K562 (cell line): ENCODE results near the gene PARD6B. TPM values are rescaled to one million over a fixed set of nuclear protein-coding genes. Genes with fewer than 3 reads are reported as not detected.

Experiments
- ATAC-seq: fragments of 200-7000 bp; cut with Tn5 transposase; 3 replicates; pipeline ENCODE4 v1.9.1; 2020; ENCODE audit warnings: moderate library complexity
- BruUV-seq: library from RNA; stranded (reverse); fragments of 400-500 nt; replicated peaks from 2 replicates; lab custom pipeline; 2021; lab: Mats Ljungman, UMichigan
- CTCF ChIA-PET: fragments of 300-600 bp; formaldehyde crosslinking; extraction: SDS; loops from one replicate; lab custom pipeline; 2021; ENCODE audit warnings: low intra/inter-chr PET ratio; lab: Yijun Ruan, JAX
- POLR2A ChIA-PET: fragments of 300-600, 350-650 bp; sonication (Branson Sonifier 250); formaldehyde crosslinking; extraction: SDS; loops from one replicate; lab custom pipeline; 2021; ENCODE audit warnings: antibody characterized with exemption, inconsistent platforms; lab: Yijun Ruan, JAX
- DNase-seq, 4 experiments: peaks; one replicate each; pipeline versions ENCODE4 v3.0.0 to v3.0.0-alpha.2; 2011 to 2018; ENCODE audit warnings: low spot score in 3 of 4, mixed read lengths in 3 of 4; ENCODE audit errors: extremely low read depth in 1 of 4
- FAIRE-seq: peaks from 2 replicates; lab custom pipeline; 2011; peaks lifted over from hg19 to GRCh38; lab: Jason Lieb, UNC
- H2AFZ ChIP-seq: 2 replicates; pipeline ENCODE4 v1.6.0; 2011; ENCODE audit warnings: low read depth, low read length, control low read depth, inconsistent platforms
- H3K27ac ChIP-seq: fragments of 200-600 bp; 3 replicates; pipeline ENCODE4 v1.8.0; 2011; ENCODE audit warnings: low read depth, mild to moderate bottlenecking, control low read depth, inconsistent platforms, low read length, moderate library complexity, mixed read lengths; ENCODE audit errors: extremely low read depth
- H3K27me3 ChIP-seq, 2 experiments: fragments of 300-600 bp in 1 of 2; 2 replicates in 1 of 2; 3 replicates in 1 of 2; pipeline versions ENCODE4 v1.6.0 to v1.8.0; 2011; ENCODE audit warnings: inconsistent platforms in 2 of 2, low read length in 2 of 2, mild to moderate bottlenecking in 1 of 2, mixed read lengths in 1 of 2, moderate library complexity in 1 of 2; ENCODE audit not compliant: control insufficient read depth in 2 of 2, insufficient read depth in 2 of 2
- H3K36me3 ChIP-seq: fragments of 300-600 bp; 3 replicates; pipeline ENCODE4 v1.8.0; 2011; ENCODE audit warnings: mild to moderate bottlenecking, low read length, inconsistent platforms; ENCODE audit not compliant: control insufficient read depth, insufficient read depth
- H3K4me1 ChIP-seq, 2 experiments: fragments of 200-600 bp in 1 of 2; replicated peaks in 1 of 2; 2 replicates in 1 of 2; 3 replicates in 1 of 2; pipeline versions ENCODE4 v1.5.1 to v1.8.0; 2011; ENCODE audit warnings: inconsistent platforms in 2 of 2, low read length in 2 of 2, mild to moderate bottlenecking in 1 of 2, mixed read lengths in 1 of 2, moderate library complexity in 1 of 2; ENCODE audit not compliant: control insufficient read depth in 2 of 2, insufficient read depth in 2 of 2
- H3K4me2 ChIP-seq: 2 replicates; pipeline ENCODE4 v1.6.1; 2011; ENCODE audit warnings: low read length, control low read depth, inconsistent platforms, mixed read lengths; ENCODE audit not compliant: insufficient read depth
- H3K4me3 ChIP-seq: fragments of 200-600 bp; sonication (generic), shearing (Covaris generic); 2 replicates; pipeline ENCODE4 v1.5.1; 2016; ENCODE audit warnings: control low read depth, inconsistent platforms
- H3K79me2 ChIP-seq: fragments of 200-600 bp; 3 replicates; pipeline ENCODE4 v1.8.0; 2011; ENCODE audit warnings: low read length, inconsistent platforms; ENCODE audit not compliant: control insufficient read depth, insufficient read depth
- H3K9ac ChIP-seq, 2 experiments: 2 replicates each; pipeline versions ENCODE4 v1.6.0 to v1.6.1; 2011; ENCODE audit warnings: low read depth in 2 of 2, low read length in 2 of 2, control low read depth in 1 of 2, inconsistent platforms in 1 of 2, mild to moderate bottlenecking in 1 of 2, mixed read lengths in 1 of 2; ENCODE audit not compliant: insufficient read depth in 1 of 2
- H3K9me1 ChIP-seq: one replicate; pipeline ENCODE4 v1.6.0; 2011; ENCODE audit warnings: inconsistent platforms, mild to moderate bottlenecking, low read length, moderate library complexity; ENCODE audit not compliant: control insufficient read depth, insufficient read depth
- H3K9me3 ChIP-seq: replicated peaks from 2 replicates; pipeline ENCODE4 v1.5.1; 2011; ENCODE audit warnings: low read depth, low read length, inconsistent platforms; ENCODE audit not compliant: control insufficient read depth, insufficient read depth
- H4K20me1 ChIP-seq: replicated peaks from 2 replicates; pipeline ENCODE4 v1.6.1; 2011; ENCODE audit warnings: low read length, inconsistent platforms, mixed read lengths; ENCODE audit not compliant: control insufficient read depth, insufficient read depth
- GABPB2 ChIP-seq: fragments of 250-450 bp; sonication (Bioruptor Pico); conservative IDR thresholded peaks from 2 replicates; pipeline ENCODE4 v1.5.1; 2021; ENCODE audit warnings: mild to moderate bottlenecking
- HIVEP1 ChIP-seq: fragments of 250-450 bp; sonication (Bioruptor Pico); IDR thresholded peaks from 2 replicates; pipeline ENCODE4 v1.4.0; 2020; ENCODE audit warnings: mild to moderate bottlenecking
- HLTF ChIP-seq: fragments of 450-650 bp; IDR thresholded peaks from 2 replicates; pipeline ENCODE4 v1.6.1; 2016
- HMG20A ChIP-seq: fragments of 450-650 bp; formaldehyde crosslinking; conservative IDR thresholded peaks from 2 replicates; pipeline ENCODE4 v1.4.0; 2020; ENCODE audit warnings: mild to moderate bottlenecking, mixed read lengths
- KDM1A ChIP-seq, 2 experiments: fragments of 450-650 bp; IDR thresholded peaks; 2 replicates each; pipeline ENCODE4 v1.6.1; 2016; ENCODE audit warnings: mild to moderate bottlenecking in 2 of 2
- MBD2 ChIP-seq: sonication (generic); IDR thresholded peaks from 2 replicates; pipeline ENCODE4 v1.6.1; 2016; ENCODE audit warnings: low read depth, borderline replicate concordance
- PHF20 ChIP-seq: fragments of 450-650 bp; IDR thresholded peaks from 2 replicates; pipeline ENCODE4 v1.6.1; 2018; ENCODE audit not compliant: partially characterized antibody
- PHTF2 ChIP-seq: fragments of 250-450 bp; sonication (Bioruptor Pico); IDR thresholded peaks from 2 replicates; pipeline ENCODE4 v1.5.0; 2021; ENCODE audit warnings: mild to moderate bottlenecking
- RB1 ChIP-seq: fragments of 450-650 bp; IDR thresholded peaks from 2 replicates; pipeline ENCODE4 v1.6.1; 2017; ENCODE audit warnings: low read depth, mild to moderate bottlenecking
- RBM25 ChIP-seq: fragments of 200-400 bp; formaldehyde crosslinking; IDR thresholded peaks from 2 replicates; pipeline ENCODE4 v1.6.1; 2018; ENCODE audit warnings: low read length, low read depth, moderate library complexity; ENCODE audit not compliant: severe bottlenecking
- RCOR1 ChIP-seq, 2 experiments: IDR thresholded peaks; 2 replicates each; pipeline ENCODE4 v1.6.1; 2012; ENCODE audit warnings: low read depth in 2 of 2, low read length in 2 of 2, borderline replicate concordance in 1 of 2, improper control_type of control experiment in 1 of 2
- ZNF121 ChIP-seq: sonication (generic); formaldehyde crosslinking; conservative IDR thresholded peaks from 2 replicates; pipeline ENCODE4 v1.8.0; 2022; ENCODE audit warnings: missing genetic modification reagents
- in situ Hi-C: fragments of 300-500 bp; cut with MboI; formaldehyde crosslinking; loops from 4 replicates; pipeline ENCODE4 v1.15.0; 2018; ENCODE audit warnings: inconsistent platforms, mixed read lengths
- intact Hi-C: fragments of 100-400 bp; cut with micrococcal nuclease; formaldehyde crosslinking; loops from 2 replicates; pipeline ENCODE4 v1.14.2; 2022
- polyA plus RNA-seq, 8 experiments: library from polyadenylated mRNA; depleted of rRNA in 4 of 8; stranded (reverse) in 5 of 8; unstranded in 3 of 8; fragments of >200 nt; fragmentation: Nextera tagmentation in 2 of 8; fragmentation: Illumina TruSeq in 1 of 8; extraction: Ambion mirVana in 2 of 8; extraction: Trizol in 1 of 8; gene quantifications; 2 replicates each; pipeline versions ENCODE4 v1.2.1 to v1.2.3, GENCODE V29; 2011 to 2014; ENCODE audit warnings: inconsistent platforms in 1 of 8, missing spikeins in 1 of 8
- total RNA-seq, 7 experiments: library from RNA; depleted of rRNA in 6 of 7; stranded (reverse); fragments of >200 nt in 6 of 7; fragmentation: Illumina TruSeq in 2 of 7; extraction: Trizol in 2 of 7; gene quantifications; 2 replicates each; pipeline versions ENCODE4 v1.2.1 to v1.2.3, GENCODE V29; 2011 to 2021; ENCODE audit warnings: low replicate concordance in 1 of 7
- TF ChIP-seq, protein P1 (sequence below), 3 experiments: fragments of 200-800 bp in 1 of 3; fragments of 250-450 bp in 1 of 3; fragments of 450-650 bp in 1 of 3; sonication (Bioruptor Pico) in 1 of 3; sonication (Bioruptor generic) in 1 of 3; formaldehyde crosslinking in 1 of 3; IDR thresholded peaks; 2 replicates each; pipeline versions ENCODE4 v1.6.1 to v1.8.0; 2016 to 2022; ENCODE audit warnings: mild to moderate bottlenecking in 2 of 3, missing genetic modification characterization in 2 of 3, missing compliant biosample characterization in 1 of 3, moderate library complexity in 1 of 3
- TF ChIP-seq, protein P2 (sequence below), 3 experiments: fragments of 200-800 bp in 1 of 3; sonication (Bioruptor generic) in 1 of 3; sonication (generic) in 1 of 3; formaldehyde crosslinking in 1 of 3; IDR thresholded peaks; 2 replicates each; pipeline versions ENCODE4 v1.6.1 to v1.8.0; 2016 to 2022; ENCODE audit warnings: mild to moderate bottlenecking in 2 of 3, missing compliant biosample characterization in 2 of 3, missing genetic modification characterization in 2 of 3, missing genetic modification reagents in 1 of 3
- TF ChIP-seq, protein P3 (sequence below): fragments of 250-450 bp; sonication (Bioruptor Pico); IDR thresholded peaks from 2 replicates; pipeline ENCODE4 v1.5.0; 2022; ENCODE audit warnings: mild to moderate bottlenecking

Gene PARD6B
- total and polyA plus RNA-seq, 9 of the 15 experiments (the other 6 are each of a cell fraction or from before 2014, with no cell fraction given), result 1.7 to 12.3 (median 5.5) TPM

DNA sequence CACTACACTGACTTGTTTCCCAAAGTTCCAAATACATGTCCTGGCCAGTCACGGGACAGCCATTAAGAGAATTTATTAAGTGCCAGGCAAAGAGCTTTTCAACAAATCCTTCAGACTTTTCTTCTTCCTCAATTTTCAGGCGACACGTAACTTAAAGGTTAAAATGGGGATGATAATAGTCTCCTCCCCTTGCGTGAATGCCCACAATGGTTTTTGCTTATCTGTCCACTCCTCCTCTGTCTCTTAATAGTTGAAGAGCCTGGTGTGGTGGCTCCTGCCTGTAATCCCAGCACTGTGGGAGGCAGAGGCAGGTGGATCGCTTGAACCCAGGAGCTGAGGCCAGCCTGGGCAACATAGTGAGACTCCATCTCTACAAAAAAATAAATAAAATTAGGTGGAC lies 11.4 kb upstream of the PARD6B start (continued):
- TF ChIP-seq, protein P1, sequence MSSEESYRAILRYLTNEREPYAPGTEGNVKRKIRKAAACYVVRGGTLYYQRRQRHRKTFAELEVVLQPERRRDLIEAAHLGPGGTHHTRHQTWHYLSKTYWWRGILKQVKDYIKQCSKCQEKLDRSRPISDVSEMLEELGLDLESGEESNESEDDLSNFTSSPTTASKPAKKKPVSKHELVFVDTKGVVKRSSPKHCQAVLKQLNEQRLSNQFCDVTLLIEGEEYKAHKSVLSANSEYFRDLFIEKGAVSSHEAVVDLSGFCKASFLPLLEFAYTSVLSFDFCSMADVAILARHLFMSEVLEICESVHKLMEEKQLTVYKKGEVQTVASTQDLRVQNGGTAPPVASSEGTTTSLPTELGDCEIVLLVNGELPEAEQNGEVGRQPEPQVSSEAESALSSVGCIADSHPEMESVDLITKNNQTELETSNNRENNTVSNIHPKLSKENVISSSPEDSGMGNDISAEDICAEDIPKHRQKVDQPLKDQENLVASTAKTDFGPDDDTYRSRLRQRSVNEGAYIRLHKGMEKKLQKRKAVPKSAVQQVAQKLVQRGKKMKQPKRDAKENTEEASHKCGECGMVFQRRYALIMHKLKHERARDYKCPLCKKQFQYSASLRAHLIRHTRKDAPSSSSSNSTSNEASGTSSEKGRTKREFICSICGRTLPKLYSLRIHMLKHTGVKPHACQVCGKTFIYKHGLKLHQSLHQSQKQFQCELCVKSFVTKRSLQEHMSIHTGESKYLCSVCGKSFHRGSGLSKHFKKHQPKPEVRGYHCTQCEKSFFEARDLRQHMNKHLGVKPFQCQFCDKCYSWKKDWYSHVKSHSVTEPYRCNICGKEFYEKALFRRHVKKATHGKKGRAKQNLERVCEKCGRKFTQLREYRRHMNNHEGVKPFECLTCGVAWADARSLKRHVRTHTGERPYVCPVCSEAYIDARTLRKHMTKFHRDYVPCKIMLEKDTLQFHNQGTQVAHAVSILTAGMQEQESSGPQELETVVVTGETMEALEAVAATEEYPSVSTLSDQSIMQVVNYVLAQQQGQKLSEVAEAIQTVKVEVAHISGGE (CRISPR knock-in tag; IDR thresholded peaks at IDR 0.05), result 0 out of 6 replicates have a peak, but pooled peaks of 1 of the 3 experiments have one; percentile 9
- TF ChIP-seq HLTF, result no peak
- TF ChIP-seq, protein P2, sequence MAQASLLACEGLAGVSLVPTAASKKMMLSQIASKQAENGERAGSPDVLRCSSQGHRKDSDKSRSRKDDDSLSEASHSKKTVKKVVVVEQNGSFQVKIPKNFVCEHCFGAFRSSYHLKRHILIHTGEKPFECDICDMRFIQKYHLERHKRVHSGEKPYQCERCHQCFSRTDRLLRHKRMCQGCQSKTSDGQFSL (CRISPR knock-in tag; IDR thresholded peaks at IDR 0.05), result no peak
- TF ChIP-seq, protein P2 (tag; IDR thresholded peaks at IDR 0.05), result no peak

DNA sequence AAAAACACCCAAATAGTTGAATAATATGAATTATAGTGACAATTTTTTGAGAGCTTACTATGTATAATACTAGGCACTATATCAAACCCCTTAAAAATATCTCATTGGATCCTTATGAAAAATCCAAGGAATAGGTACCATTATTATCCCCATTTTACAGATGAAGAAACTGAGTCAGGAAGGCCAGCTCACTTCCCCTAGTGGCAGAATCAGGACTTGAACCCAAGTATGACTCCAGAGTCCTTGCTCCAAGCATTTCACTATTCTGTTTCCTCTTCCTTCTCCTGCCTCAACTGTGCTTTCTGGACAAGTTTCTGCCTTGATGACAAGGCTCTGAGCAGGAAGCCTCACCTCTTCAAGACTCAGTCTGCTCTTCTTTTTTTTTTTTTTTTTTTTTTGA lies 10.8 kb upstream of the PARD6B start:
- no peaks in the 10 kb centered on the region for H3K9me1 ChIP-seq
- peaks cover 19 to 21% of the 10 kb centered on the region in 2 experiments; a peak in 4 of 5 replicates for H3K4me1 ChIP-seq
- in situ Hi-C loops, result no loop called here
- H3K4me3 ChIP-seq, result no peak overlapping the region
- DNase-seq (peak in 1 of 4 experiments; percentile 34), ATAC-seq (no peak), FAIRE-seq (no peak)
- H3K9ac ChIP-seq, result no peak overlapping the region
- H3K79me2 ChIP-seq, result no peaks in the 10 kb centered on the region
- H3K27me3 ChIP-seq, result no peaks in the 10 kb centered on the region
- no peak overlapping the region for H3K27ac ChIP-seq
- H4K20me1 ChIP-seq, result no peaks in the 10 kb centered on the region
- intact Hi-C loops, result no loop called here
- H3K4me2 ChIP-seq, result no peak overlapping the region
- CTCF ChIA-PET, result no interaction called here
- no TSS peak for BruUV-seq
- POLR2A ChIA-PET, result interaction anchor here (0.8 to 4.3 kb wide), 2 partner anchors 9 to 12 kb away, joined by 3 to 21 read pairs; partner anchors contain the start of gene PARD6B
- no peaks in the 10 kb centered on the region for H3K9me3 ChIP-seq
- no peak overlapping the region for H2AFZ ChIP-seq
- no peaks in the 10 kb centered on the region for H3K36me3 ChIP-seq
- no peak for TF ChIP-seq MBD2
- peak; percentile 94 for TF ChIP-seq RBM25
- TF ChIP-seq HIVEP1, result no peak
- TF ChIP-seq ZNF121 (CRISPR knock-in tag), result peak; percentile 45; the same call in 1 of the 2 replicates
- TF ChIP-seq RCOR1 (IDR thresholded peaks at IDR 0.05; ENCODE audit: borderline replicate concordance in 1 of 2, low read depth in 2 of 2, low read length in 2 of 2), result peak in 1 of 2 experiments; percentile 85; a peak in 2 of 4 replicates
- no peak for TF ChIP-seq GABPB2 (CRISPR knock-in tag)
- no peak for TF ChIP-seq HMG20A (CRISPR knock-in tag)
- TF ChIP-seq KDM1A (IDR thresholded peaks at IDR 0.05), result peak; percentile 80 to 82
- TF ChIP-seq, protein P3, sequence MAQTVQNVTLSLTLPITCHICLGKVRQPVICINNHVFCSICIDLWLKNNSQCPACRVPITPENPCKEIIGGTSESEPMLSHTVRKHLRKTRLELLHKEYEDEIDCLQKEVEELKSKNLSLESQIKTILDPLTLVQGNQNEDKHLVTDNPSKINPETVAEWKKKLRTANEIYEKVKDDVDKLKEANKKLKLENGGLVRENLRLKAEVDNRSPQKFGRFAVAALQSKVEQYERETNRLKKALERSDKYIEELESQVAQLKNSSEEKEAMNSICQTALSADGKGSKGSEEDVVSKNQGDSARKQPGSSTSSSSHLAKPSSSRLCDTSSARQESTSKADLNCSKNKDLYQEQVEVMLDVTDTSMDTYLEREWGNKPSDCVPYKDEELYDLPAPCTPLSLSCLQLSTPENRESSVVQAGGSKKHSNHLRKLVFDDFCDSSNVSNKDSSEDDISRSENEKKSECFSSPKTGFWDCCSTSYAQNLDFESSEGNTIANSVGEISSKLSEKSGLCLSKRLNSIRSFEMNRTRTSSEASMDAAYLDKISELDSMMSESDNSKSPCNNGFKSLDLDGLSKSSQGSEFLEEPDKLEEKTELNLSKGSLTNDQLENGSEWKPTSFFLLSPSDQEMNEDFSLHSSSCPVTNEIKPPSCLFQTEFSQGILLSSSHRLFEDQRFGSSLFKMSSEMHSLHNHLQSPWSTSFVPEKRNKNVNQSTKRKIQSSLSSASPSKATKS (CRISPR knock-in tag), result no peak
- TF ChIP-seq PHF20, result peak; percentile 46
- no peak for TF ChIP-seq RB1
- no peak for TF ChIP-seq PHTF2 (CRISPR knock-in tag)
